Measurements from ENCODE around the gene DMXL1.
"Not testable (repeated sequence)": the region's sequence is repeated elsewhere in the genome, so short reads cannot be mapped to it uniquely, and the experiment has no call there.

DMXL1 gene

DNA sequence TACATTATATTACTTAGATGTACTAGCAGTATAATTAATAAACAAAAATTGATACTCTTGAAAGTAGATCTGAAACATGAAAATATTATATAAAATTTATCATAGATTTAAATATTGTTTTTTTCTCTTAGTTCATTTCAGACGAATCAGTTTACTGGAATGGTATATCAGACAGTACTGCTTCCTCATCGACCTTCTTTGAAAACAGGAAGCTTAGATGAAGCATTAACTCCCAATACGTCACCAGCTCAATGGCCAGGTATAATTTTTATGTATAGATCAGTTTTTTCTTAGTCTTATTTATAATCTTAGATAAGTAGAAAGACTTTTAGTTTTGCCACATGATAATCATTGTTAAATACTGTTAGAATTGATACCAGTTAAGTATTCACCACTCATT, 106.3 kb downstream of the DMXL1 start:
- no peak for TF ChIP-seq CTCF (IDR thresholded peaks at IDR 0.05; ENCODE audit: control insufficient read depth, extremely low read depth, insufficient read depth)
- no peak overlapping the region for H3K4me3 ChIP-seq (ENCODE audit: low read depth, low read length)
- DNase-seq (ENCODE audit: low read depth): no peak

DNA sequence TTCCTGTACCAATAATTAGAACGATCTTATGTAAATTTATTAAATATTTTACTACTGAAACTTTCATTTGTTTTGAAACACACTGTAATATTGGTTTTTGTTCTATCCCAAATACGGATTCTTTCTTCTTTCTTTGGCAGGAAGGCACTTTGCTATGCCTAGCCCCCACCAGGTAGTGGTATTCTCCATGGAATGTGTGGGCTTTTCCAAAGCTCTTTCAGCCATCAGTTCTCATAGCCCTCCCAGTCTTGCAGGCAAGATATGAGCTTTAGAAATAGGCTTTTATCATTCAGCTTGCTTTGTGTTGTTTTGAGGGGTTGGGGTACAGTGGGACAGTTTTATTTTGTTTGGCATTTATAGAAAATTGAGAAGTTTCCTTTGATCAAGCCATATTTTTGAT, 107.5 kb downstream of the DMXL1 start:
- H3K4me3 ChIP-seq (ENCODE audit: low read depth, low read length): no peak overlapping the region
- no peak for TF ChIP-seq CTCF (IDR thresholded peaks at IDR 0.05; ENCODE audit: control insufficient read depth, extremely low read depth, insufficient read depth)
- no peak for DNase-seq (ENCODE audit: low read depth)

- TF ChIP-seq CTCF (IDR thresholded peaks at IDR 0.05; ENCODE audit: control insufficient read depth, extremely low read depth, insufficient read depth): no peak
- DNase-seq (ENCODE audit: low read depth): peak; percentile 64
- H3K4me3 ChIP-seq (ENCODE audit: low read depth, low read length): peak overlapping the region; percentile 23; the same call in 1 of the 2 replicates
Measured at GRCh38 chr5:119179857-119180641, 109.2 kb downstream of the DMXL1 start.

GRCh38 chr5:119185512-119185911, 114.6 kb downstream of the DMXL1 start:
- not testable (repeated sequence) for H3K4me3 ChIP-seq (ENCODE audit: low read depth, low read length); DNase-seq (ENCODE audit: low read depth)

DNA sequence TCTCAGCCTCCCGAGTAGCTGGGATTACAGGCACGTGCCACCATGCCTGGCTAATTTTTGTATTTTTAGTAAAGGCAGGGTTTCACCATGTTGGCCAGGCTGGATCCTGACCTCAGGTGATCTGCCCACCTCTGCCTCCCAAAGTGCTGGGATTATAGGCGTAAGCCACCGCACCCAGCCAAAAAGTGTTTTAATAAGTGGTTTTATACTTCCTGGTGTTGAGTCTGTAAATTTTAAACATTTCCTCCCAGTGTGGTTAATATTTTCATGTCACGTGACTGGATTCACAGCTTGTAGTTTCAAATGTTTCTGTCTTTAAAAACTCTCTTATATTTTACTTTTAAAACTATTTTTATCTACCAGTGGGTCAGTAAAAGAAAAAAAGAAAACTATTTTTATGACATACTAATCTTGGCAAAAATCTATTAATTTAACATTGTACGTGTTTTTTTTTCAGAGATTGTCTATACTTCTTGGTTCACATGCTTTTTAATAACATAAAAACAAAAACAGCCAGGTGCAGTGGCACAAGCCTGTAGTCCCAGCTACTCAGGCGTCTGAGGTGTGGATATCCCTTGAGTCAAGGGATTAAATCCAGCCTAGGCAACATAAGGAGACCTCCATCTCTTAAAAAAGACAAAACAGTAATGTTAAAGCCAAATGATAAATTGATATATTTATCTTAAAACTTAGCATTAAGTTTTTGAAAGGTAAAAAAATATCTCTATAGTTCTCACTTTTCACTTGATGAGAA, 117.1 kb downstream of the DMXL1 start:
- no peak for TF ChIP-seq CTCF (IDR thresholded peaks at IDR 0.05; ENCODE audit: control insufficient read depth, extremely low read depth, insufficient read depth)
- DNase-seq (ENCODE audit: low read depth): no peak
- no peak overlapping the region for H3K4me3 ChIP-seq (ENCODE audit: low read depth, low read length)

DNA sequence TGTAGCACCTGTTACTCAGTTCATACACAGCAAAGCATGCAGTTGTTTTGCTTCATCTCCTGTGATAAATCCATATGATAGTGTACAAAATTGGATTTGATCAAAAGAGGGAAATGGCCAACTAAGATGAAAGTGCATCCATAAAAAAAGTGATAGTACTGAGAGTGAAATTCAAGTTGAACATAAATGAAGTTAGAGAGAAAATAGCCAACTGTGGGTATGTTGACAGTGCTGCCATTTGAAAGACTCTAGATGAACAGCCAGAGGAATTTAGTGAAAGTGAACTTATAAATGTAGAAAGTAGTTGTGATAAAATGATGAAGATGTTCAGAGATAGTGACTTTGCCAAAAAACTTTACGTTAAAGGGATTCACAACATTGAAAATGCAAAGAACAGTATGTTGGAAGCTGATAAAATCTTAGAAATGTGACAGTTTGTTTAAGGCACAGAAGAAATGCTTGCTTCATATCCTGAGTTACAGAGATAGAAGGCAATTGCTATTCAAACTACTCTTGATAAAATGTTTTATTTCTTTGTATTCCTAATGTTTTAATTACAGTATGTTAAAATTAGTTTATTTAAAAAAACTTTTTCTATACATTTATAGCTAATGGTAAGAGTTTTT, 119.7 kb downstream of the DMXL1 start:
- no peak for TF ChIP-seq CTCF (IDR thresholded peaks at IDR 0.05; ENCODE audit: control insufficient read depth, extremely low read depth, insufficient read depth)
- no peak for DNase-seq (ENCODE audit: low read depth)
- H3K4me3 ChIP-seq (ENCODE audit: low read depth, low read length): no peak overlapping the region

DNA sequence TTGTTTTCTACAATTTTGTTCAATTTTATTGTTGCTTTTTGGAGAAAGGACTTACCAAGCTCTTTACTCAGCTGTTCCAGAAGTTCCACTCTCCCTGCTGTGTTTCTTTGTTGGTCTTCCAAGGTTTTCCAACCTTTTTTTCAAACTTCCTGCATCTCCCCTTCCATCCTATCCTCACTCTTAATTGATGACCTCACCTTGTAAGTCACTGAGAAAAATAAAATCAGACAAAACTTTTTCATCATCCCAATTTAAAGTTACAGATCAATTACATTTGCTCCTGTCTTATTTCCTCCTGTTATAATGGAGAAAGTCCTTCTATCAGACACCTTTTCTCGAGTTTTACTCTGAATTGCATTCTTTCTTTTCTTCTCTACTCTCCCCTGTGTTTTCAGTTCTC, 121.1 kb downstream of the DMXL1 start:
- no peak overlapping the region for H3K4me3 ChIP-seq (ENCODE audit: low read depth, low read length)
- no peak for DNase-seq (ENCODE audit: low read depth)
- no peak for TF ChIP-seq CTCF (IDR thresholded peaks at IDR 0.05; ENCODE audit: control insufficient read depth, extremely low read depth, insufficient read depth)
